Activated CD4-positive, alpha-beta T cell treated with anti-CD3 and anti-CD28 coated beads, Interleukin-2, Interleukin-4, amounts not matched to agents 100 ng/mL and 50 ng/mL, durations not matched to agents 16 hours and 8 hours (primary cell): ENCODE data around the gene VSIG10.
A peak's percentile ranks its signal among the peaks of the same experiment; 100 is the strongest.
"Not testable (repeated sequence)": the region's sequence is repeated elsewhere in the genome, so short reads cannot be mapped to it uniquely, and the experiment has no call there.

ENCODE experiments used
- DNase-seq: peaks from one replicate; pipeline ENCODE4 v3.0.0-alpha.2; 2020; ENCODE audit warnings: low spot score

VSIG10 gene

GRCh38 chr12:118107011-118107410, 3.2 kb upstream of the VSIG10 start:
- DNase-seq, result no peak

- DNase-seq, result no peak
Measured at GRCh38 chr12:118103201-118103600, 610 bp downstream of the VSIG10 start.

GRCh38 chr12:118102609-118103008, 1.2 kb downstream of the VSIG10 start:
- DNase-seq, result no peak

GRCh38 chr12:118102070-118102469, 1.7 kb downstream of the VSIG10 start:
- DNase-seq, result no peak

GRCh38 chr12:118101051-118101450, 2.8 kb downstream of the VSIG10 start:
- no peak for DNase-seq

GRCh38 chr12:118098911-118099671, 4.7 kb downstream of the VSIG10 start:
- DNase-seq, result no peak

- no peak for DNase-seq
Measured at GRCh38 chr12:118098401-118098800, 5.4 kb downstream of the VSIG10 start.

GRCh38 chr12:118094039-118094438, 9.8 kb downstream of the VSIG10 start:
- DNase-seq, result no peak

GRCh38 chr12:118089782-118090181, 14.0 kb downstream of the VSIG10 start:
- DNase-seq, result no peak

GRCh38 chr12:118082161-118082560, 21.6 kb downstream of the VSIG10 start:
- DNase-seq, result no peak

GRCh38 chr12:118081521-118081920, 22.3 kb downstream of the VSIG10 start:
- DNase-seq, result not testable (repeated sequence)

- no peak for DNase-seq
Measured at GRCh38 chr12:118073768-118074167, 30.0 kb downstream of the VSIG10 start.

- DNase-seq, result no peak
Measured at GRCh38 chr12:118070650-118071049, 33.2 kb downstream of the VSIG10 start.

GRCh38 chr12:118068445-118068844, 35.4 kb downstream of the VSIG10 start:
- DNase-seq, result no peak

GRCh38 chr12:118065380-118065779, 38.4 kb downstream of the VSIG10 start:
- DNase-seq, result no peak

- DNase-seq, result peak; percentile 39
Measured at GRCh38 chr12:118064608-118065007, 39.2 kb downstream of the VSIG10 start.

- no peak for DNase-seq
Measured at GRCh38 chr12:118063576-118064391, 40.0 kb downstream of the VSIG10 start.

- DNase-seq, result no peak
Measured at GRCh38 chr12:118061873-118062843, 41.7 kb downstream of the VSIG10 start.

- DNase-seq, result peak; percentile 50
Measured at GRCh38 chr12:118061011-118061872, 42.6 kb downstream of the VSIG10 start, which contains the start of gene WSB2. WSB2 (minus strand) TSS chr12:118061179; CDS start chr12:118061048, 131 bp downstream.

- no peak for DNase-seq
Measured at GRCh38 chr12:118060301-118061010, 43.4 kb downstream of the VSIG10 start.
